Measurements from ENCODE around the gene UBXN11.

Gene UBXN11

DNA sequence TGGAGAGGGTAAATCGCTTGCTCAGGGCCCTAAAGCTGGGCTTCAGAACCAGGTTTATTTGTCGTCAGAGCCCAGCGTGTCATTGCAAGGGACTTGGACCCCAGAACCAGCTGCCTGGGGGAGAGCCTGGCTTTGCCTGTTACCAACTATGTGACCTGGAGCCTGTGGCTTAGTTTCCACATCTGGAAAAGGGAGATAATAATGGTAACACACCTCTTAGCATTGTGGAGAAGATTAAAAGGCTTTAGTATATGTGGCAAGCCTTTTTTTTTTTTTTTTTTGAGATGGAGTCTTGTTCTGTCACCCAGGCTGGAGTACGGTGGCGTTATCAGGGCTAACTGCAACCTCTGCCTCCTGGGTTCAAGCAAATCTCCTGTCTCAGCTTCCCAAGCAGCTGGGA lies 23.8 kb upstream of the UBXN11 start:
- TF ChIP-seq, protein P1, sequence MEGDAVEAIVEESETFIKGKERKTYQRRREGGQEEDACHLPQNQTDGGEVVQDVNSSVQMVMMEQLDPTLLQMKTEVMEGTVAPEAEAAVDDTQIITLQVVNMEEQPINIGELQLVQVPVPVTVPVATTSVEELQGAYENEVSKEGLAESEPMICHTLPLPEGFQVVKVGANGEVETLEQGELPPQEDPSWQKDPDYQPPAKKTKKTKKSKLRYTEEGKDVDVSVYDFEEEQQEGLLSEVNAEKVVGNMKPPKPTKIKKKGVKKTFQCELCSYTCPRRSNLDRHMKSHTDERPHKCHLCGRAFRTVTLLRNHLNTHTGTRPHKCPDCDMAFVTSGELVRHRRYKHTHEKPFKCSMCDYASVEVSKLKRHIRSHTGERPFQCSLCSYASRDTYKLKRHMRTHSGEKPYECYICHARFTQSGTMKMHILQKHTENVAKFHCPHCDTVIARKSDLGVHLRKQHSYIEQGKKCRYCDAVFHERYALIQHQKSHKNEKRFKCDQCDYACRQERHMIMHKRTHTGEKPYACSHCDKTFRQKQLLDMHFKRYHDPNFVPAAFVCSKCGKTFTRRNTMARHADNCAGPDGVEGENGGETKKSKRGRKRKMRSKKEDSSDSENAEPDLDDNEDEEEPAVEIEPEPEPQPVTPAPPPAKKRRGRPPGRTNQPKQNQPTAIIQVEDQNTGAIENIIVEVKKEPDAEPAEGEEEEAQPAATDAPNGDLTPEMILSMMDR (IDR thresholded peaks at IDR 0.05): no peak

GRCh38 chr1:26328597-26328996 lies 22.2 kb upstream of the UBXN11 start:
- TF ChIP-seq, protein P1 (IDR thresholded peaks at IDR 0.05): no peak

- TF ChIP-seq, protein P1 (IDR thresholded peaks at IDR 0.05): no peak
Measured at GRCh38 chr1:26327956-26328362, 21.5 kb upstream of the UBXN11 start.

GRCh38 chr1:26324550-26324949 lies 18.1 kb upstream of the UBXN11 start:
- TF ChIP-seq, protein P1 (IDR thresholded peaks at IDR 0.05): no peak

DNA sequence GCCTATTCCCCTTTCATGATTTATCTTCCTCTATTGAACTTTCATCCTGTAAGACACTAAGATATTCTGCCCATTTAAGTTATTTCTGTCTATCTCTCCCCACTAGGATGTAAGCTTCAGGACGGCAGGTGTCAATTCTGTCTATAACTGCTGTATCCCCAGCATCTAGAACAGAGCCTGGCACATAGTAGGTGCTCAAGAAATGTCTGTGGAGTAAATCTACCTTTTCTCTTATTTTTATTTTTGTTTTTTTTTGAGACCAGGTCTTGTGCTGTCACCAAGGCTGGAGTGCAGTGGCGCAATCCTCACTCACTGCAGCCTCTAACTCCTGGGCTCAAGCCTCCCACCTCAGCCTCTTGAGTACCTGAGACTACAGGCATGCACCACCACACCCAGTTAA lies 16.9 kb upstream of the UBXN11 start:
- TF ChIP-seq, protein P1 (IDR thresholded peaks at IDR 0.05): no peak

DNA sequence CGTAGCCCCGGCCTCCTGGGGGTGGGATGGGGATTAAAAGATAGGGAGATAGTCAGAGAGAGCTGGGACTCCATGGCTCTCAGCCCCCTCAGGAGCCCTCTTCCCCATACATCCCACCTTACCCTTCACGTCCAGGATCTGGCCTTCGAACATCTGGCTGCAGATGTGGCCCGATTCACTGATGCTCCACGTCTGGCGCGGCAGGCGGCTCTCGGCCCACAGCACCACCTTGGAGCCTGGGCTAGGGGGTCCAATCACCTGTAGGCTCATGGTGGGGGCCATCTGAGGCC lies 15.6 kb upstream of the UBXN11 start:
- TF ChIP-seq, protein P1 (IDR thresholded peaks at IDR 0.05): no peak

- TF ChIP-seq, protein P1 (IDR thresholded peaks at IDR 0.05): peak; percentile 63
Measured at GRCh38 chr1:26321315-26322041, 15.0 kb upstream of the UBXN11 start.

DNA sequence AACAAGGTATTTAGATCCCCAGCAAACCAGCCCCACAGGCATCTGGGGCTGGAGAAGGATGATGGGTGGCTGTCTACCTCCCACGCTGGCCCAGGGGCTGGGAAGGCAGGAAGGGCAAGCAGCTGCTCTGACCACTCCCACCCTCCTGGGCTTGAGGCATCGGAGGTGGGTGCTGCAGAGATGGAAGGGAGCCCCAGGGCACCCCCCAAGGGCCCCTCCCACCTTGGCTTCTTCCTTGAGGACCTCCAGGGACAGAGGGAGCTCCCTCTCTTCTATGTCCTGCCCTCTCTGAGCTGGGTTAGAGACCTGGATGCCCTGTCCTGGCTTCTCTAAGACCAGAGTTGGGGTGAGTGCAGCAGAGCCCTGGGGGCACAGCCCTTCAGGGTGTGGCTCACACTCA lies 14.5 kb upstream of the UBXN11 start:
- TF ChIP-seq, protein P1 (IDR thresholded peaks at IDR 0.05): no peak
